ENCODE measurements around the gene RPL27.
"Not testable (repeated sequence)": the region's sequence is repeated elsewhere in the genome, so short reads cannot be mapped to it uniquely, and the experiment has no call there.

RPL27 gene

DNA sequence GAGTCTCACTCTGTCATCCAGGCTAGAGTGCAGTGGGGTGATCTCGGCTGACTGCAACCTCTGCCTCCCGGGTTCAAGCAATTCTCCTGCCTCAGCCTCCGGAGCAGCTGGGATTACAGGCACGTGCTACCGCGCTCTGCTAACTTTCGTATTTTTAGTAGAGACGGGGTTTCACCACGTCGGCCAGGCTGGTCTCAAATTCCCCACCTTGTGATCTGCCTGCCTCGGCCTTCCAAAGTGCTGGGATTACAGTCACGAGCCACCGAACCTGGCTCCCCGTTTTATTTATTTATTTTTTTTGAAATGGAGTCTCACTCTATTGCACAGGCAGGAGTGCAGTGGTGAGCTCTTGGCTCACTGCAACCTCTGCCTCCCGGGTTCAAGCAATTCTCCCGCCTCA is 22.5 kb upstream of the RPL27 start:
- not testable (repeated sequence) for H3K4me3 ChIP-seq (ENCODE audit: low read length); H3K4me1 ChIP-seq (ENCODE audit: control insufficient read depth, insufficient read depth, low read length); H3K9me3 ChIP-seq (ENCODE audit: control insufficient read depth, insufficient read depth, low read length); DNase-seq (ENCODE audit: low read depth, low spot score); H3K27me3 ChIP-seq (ENCODE audit: control insufficient read depth, insufficient read depth, low read length); H3K36me3 ChIP-seq (ENCODE audit: control insufficient read depth, insufficient read depth, low read length); H3K27ac ChIP-seq (ENCODE audit: low read length)
- WGBS (ENCODE audit: insufficient coverage, insufficient read length), result no CpG with 5 or more reads among the region's 16 CpGs

DNA sequence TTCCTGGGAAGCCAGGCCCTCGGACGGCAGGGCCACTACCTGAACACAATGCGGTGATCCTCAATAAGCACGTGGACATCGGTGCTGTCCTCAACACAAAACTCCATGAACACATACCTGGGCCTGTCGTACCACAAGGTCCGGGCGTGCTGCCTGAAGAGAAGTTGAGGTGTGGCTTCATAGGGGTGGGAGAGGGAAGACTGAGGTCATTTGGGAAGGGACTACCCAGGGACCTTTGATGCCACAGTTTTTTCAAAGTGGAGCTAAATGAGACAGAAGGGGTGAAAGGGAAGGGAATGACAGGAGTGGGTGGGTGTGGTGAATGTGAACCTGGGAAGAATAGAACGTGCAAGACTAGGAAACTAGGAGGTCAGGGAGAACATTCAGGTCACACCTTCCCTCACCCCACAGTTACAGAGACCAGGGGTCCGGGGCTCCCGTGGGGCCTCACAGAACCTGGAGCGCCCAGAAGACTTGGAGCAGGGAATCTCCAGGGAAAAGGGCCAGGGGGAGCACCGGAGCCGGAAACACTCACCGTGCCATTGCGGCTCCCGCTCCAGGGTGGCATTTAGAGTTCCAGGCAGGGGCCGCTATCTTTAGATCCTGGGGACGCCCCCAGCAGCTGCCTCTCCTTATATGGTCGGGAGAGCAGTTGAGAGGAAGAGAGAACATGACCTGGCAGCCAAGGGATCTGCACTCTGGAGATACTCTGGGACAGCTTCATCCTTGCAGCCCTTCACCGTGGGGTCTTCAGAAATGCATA is 18.5 kb upstream of the RPL27 start, which contains the start of gene PTGES3L:
Gene PTGES3L, minus strand, starts transcription at position 570 of the 763 bp plus-strand sequence. Its CDS starts 27 bp downstream, at position 543.
- no peak for DNase-seq (ENCODE audit: low read depth, low spot score)
- H3K9me3 ChIP-seq (ENCODE audit: control insufficient read depth, insufficient read depth, low read length), result no peaks in the 10 kb centered on the region
- no CpG with 5 or more reads among the region's 21 CpGs for WGBS (ENCODE audit: insufficient coverage, insufficient read length)
- H3K36me3 ChIP-seq (ENCODE audit: control insufficient read depth, insufficient read depth, low read length), result no peaks in the 10 kb centered on the region
- H3K4me1 ChIP-seq (ENCODE audit: control insufficient read depth, insufficient read depth, low read length), result peaks cover 3% of the 10 kb centered on the region; the same call in 1 of the 2 replicates
- H3K27ac ChIP-seq (ENCODE audit: low read length), result no peak within 1 kb of the TSS
- no peaks in the 10 kb centered on the region for H3K27me3 ChIP-seq (ENCODE audit: control insufficient read depth, insufficient read depth, low read length)
- H3K4me3 ChIP-seq (ENCODE audit: low read length), result peak within 1 kb of the TSS; percentile 96

DNA sequence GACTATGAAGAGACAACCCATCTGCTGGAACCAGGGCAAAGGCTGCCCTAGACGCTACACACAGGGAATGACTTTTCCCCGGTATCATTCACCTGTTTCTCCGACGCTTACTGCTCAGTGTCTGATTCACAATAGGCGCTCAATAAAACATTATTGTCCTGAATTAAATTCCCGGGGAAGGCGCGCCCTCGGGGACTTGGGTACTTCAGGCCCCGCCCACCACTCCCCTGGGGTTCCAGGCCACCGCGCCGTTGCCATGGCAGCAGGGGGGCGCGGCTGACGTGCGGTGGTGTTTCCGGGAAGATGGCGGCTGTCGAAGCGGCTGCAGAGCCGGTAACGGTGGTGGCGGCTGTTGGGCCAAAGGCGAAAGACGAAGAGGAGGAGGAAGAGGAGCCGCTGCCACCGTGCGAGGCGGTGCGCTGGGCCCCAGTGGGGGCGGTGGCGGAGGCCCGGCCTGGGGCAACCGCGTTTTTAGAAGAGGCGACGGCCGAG is 17.9 kb upstream of the RPL27 start, which contains the start of gene RUNDC1:
Gene RUNDC1, plus strand, starts transcription at position 292 of the 492 bp plus-strand sequence. Its CDS starts 12 bp downstream, at position 304.
- WGBS (ENCODE audit: insufficient coverage, insufficient read length), result no CpG with 5 or more reads among the region's 39 CpGs
- H3K27ac ChIP-seq (ENCODE audit: low read length), result no peak within 1 kb of the TSS

DNA sequence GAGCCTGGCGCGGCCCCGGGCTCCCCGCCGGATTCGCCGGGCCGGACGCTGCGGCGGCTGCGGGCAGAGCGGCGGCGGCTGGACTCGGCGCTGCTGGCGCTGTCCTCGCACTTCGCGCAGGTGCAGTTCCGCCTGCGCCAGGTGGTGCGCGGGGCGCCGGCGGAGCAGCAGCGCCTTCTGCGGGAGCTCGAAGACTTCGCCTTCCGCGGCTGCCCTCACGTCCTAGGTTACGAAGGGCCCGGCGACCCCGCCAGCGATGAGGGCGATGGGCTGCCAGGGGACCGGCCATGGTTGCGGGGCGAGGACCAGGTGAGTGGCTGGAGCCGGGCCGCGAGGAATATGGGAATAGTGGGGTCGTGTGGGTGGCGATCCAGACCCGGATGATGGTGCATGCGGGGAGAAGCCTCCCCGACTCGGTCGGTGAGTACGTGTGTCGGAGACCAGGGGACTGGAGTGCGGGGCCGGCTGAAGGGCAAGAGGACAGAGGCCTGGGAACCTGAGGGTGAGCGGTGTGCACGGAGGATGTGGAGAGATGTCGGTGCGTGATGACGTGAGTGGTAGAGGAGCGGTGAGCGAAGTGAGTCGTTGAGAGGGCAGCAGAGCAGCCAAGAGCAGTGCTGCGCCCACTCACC is 17.3 kb upstream of the RPL27 start:
- no peak for DNase-seq (ENCODE audit: low read depth, low spot score)
- Histone ChIP-seq H3K36me3 (ENCODE audit: control insufficient read depth, insufficient read depth, low read length) (peaks cover 2% of the 10 kb centered on the region; the same call in 1 of the 2 replicates), H3K9me3 (ENCODE audit: control insufficient read depth, insufficient read depth, low read length) (no peaks in the 10 kb centered on the region), H3K27ac (ENCODE audit: low read length) (no peak overlapping the region), H3K27me3 (ENCODE audit: control insufficient read depth, insufficient read depth, low read length) (no peaks in the 10 kb centered on the region), H3K4me1 (ENCODE audit: control insufficient read depth, insufficient read depth, low read length) (peaks cover 3% of the 10 kb centered on the region; the same call in 1 of the 2 replicates), H3K4me3 (ENCODE audit: low read length) (peak overlapping the region; percentile 96)
- no CpG with 5 or more reads among the region's 67 CpGs for WGBS (ENCODE audit: insufficient coverage, insufficient read length)

More for the DNA sequence above, 17.9 kb upstream of the RPL27 start, which contains the start of gene RUNDC1:
- Histone ChIP-seq H3K9me3 (ENCODE audit: control insufficient read depth, insufficient read depth, low read length) (no peaks in the 10 kb centered on the region), H3K4me1 (ENCODE audit: control insufficient read depth, insufficient read depth, low read length) (peaks cover 3% of the 10 kb centered on the region; the same call in 1 of the 2 replicates), H3K4me3 (ENCODE audit: low read length) (peak within 1 kb of the TSS; percentile 96), H3K36me3 (ENCODE audit: control insufficient read depth, insufficient read depth, low read length) (peaks cover 2% of the 10 kb centered on the region; the same call in 1 of the 2 replicates), H3K27me3 (ENCODE audit: control insufficient read depth, insufficient read depth, low read length) (no peaks in the 10 kb centered on the region)
- no peak for DNase-seq (ENCODE audit: low read depth, low spot score)

DNA sequence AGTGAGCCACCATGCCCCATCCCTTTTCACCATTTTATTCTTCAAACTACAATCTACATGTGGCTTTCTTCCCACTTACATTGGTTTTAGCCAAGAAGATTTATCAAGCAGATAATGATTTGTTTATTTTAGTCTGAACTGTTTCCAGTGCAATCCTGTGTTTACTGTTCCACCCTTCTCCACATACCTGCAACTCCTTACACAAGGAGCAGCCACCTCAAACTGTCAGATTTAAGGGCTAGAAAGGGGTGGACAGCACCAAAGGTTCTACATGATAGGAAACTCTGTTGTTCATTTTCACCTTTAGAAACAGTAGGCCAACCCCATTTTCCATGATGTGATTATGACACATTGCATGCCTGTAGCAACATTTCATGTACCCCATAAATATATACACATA is 16.0 kb upstream of the RPL27 start:
- Histone ChIP-seq H3K4me1 (ENCODE audit: control insufficient read depth, insufficient read depth, low read length) (peaks cover 3% of the 10 kb centered on the region; the same call in 1 of the 2 replicates), H3K4me3 (ENCODE audit: low read length) (no peak overlapping the region)

DNA sequence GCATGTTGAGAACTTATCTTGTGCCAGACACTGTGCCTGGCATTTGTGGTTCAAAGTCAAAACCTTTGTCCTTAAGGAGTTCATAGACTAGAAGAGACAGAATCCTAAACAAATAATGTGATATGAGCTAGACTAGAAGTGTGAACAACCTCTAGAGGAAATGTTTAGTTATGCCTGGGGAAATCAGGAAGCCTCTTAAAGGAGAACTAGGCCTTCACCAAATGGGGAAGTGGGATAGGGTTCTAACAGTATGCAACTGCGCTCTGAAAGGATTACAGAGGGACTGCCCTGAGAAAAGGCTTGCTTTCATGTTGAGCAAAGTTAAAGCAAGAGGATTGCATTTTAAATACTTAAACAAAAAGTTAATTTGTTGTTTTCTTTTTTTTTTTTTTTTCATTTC is 13.0 kb upstream of the RPL27 start:
- no CpG with 5 or more reads among the region's 1 CpG for WGBS (ENCODE audit: insufficient coverage, insufficient read length)
- Histone ChIP-seq H3K4me1 (ENCODE audit: control insufficient read depth, insufficient read depth, low read length) (no peaks in the 10 kb centered on the region), H3K36me3 (ENCODE audit: control insufficient read depth, insufficient read depth, low read length) (peaks cover 15% of the 10 kb centered on the region; the same call in 1 of the 2 replicates)

More for the DNA sequence above, 16.0 kb upstream of the RPL27 start:
- no peaks in the 10 kb centered on the region for H3K27me3 ChIP-seq (ENCODE audit: control insufficient read depth, insufficient read depth, low read length)
- no peaks in the 10 kb centered on the region for H3K9me3 ChIP-seq (ENCODE audit: control insufficient read depth, insufficient read depth, low read length)
- peaks cover 5% of the 10 kb centered on the region; the same call in 1 of the 2 replicates for H3K36me3 ChIP-seq (ENCODE audit: control insufficient read depth, insufficient read depth, low read length)
- DNase-seq (ENCODE audit: low read depth, low spot score), result no peak
- H3K27ac ChIP-seq (ENCODE audit: low read length), result no peak overlapping the region

DNA sequence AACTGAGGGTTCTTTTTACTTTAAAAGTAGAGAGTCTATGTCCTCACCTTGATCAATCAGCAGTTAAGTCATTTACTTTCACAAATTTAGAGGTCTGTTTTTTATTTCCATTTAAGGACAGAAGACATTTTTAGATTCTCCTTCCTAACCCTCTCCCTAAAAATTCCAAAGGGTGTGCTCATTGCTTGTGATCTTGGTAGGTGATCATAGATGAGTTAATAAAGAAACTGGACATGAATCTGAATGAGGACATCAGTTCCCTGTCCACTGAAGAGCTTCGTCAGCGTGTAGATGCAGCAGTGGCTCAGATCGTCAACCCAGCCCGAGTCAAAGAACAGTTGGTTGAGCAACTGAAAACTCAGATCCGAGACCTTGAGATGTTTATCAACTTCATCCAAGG is 9.1 kb upstream of the RPL27 start:
- Histone ChIP-seq H3K4me1 (ENCODE audit: control insufficient read depth, insufficient read depth, low read length) (no peaks in the 10 kb centered on the region), H3K27me3 (ENCODE audit: control insufficient read depth, insufficient read depth, low read length) (no peaks in the 10 kb centered on the region), H3K36me3 (ENCODE audit: control insufficient read depth, insufficient read depth, low read length) (peaks cover 31% of the 10 kb centered on the region), H3K9me3 (ENCODE audit: control insufficient read depth, insufficient read depth, low read length) (no peaks in the 10 kb centered on the region), H3K4me3 (ENCODE audit: low read length) (no peak overlapping the region), H3K27ac (ENCODE audit: low read length) (no peak overlapping the region)
- no CpG with 5 or more reads among the region's 5 CpGs for WGBS (ENCODE audit: insufficient coverage, insufficient read length)
- no peak for DNase-seq (ENCODE audit: low read depth, low spot score)

More for the DNA sequence above, 13.0 kb upstream of the RPL27 start:
- no peak for DNase-seq (ENCODE audit: low read depth, low spot score)
- H3K27ac ChIP-seq (ENCODE audit: low read length), result no peak overlapping the region
- no peaks in the 10 kb centered on the region for H3K9me3 ChIP-seq (ENCODE audit: control insufficient read depth, insufficient read depth, low read length)
- no peaks in the 10 kb centered on the region for H3K27me3 ChIP-seq (ENCODE audit: control insufficient read depth, insufficient read depth, low read length)
- no peak overlapping the region for H3K4me3 ChIP-seq (ENCODE audit: low read length)

DNA sequence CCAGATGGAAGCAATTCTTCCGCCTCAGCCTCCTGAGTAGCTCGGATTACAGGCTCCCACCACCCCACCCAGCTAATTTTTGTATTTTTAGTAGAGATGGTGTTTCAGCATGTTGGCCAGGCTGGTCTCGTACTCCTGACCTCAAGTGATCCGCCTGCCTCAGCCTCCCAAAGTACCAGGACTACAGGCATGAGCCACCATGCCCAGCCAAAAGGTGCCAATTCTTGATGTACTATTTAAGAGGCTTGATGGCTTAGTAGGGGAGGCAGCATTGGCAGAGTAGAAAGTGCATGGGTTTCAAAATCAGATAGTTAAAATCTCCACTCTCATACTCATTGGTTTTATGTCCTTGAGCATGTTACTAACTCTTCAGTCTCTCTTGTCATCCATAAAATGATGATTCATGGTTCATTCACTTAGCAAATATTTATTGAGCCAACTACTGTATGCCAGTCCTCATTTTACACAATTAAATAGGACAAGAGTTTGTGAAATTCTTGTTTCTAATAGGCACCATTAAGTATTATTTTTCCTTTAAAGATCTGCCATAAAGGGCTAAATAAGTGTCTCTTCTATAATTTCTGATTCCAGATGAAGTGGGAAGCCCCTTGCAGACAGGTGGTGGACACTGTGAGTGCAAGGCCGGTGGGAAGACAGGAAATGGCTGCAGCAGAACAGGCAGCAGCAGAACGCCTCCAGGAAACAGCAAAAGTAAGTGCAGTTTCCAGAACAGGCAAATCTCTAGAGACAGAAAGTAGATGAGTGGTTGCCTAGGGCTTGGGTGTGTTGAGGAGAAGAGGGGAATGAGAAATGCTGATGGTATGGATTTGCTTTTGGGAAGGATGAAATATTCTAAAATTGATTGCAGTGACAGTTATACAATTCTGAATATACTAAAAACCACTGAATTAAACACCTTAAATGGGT is 8.2 kb upstream of the RPL27 start:
- Histone ChIP-seq H3K9me3 (ENCODE audit: control insufficient read depth, insufficient read depth, low read length) (no peaks in the 10 kb centered on the region), H3K36me3 (ENCODE audit: control insufficient read depth, insufficient read depth, low read length) (peaks cover 30% of the 10 kb centered on the region), H3K4me1 (ENCODE audit: control insufficient read depth, insufficient read depth, low read length) (no peaks in the 10 kb centered on the region), H3K27ac (ENCODE audit: low read length) (no peak overlapping the region), H3K27me3 (ENCODE audit: control insufficient read depth, insufficient read depth, low read length) (no peaks in the 10 kb centered on the region), H3K4me3 (ENCODE audit: low read length) (no peak overlapping the region)
- DNase-seq (ENCODE audit: low read depth, low spot score), result no peak
- WGBS (ENCODE audit: insufficient coverage, insufficient read length), result no CpG with 5 or more reads among the region's 6 CpGs

DNA sequence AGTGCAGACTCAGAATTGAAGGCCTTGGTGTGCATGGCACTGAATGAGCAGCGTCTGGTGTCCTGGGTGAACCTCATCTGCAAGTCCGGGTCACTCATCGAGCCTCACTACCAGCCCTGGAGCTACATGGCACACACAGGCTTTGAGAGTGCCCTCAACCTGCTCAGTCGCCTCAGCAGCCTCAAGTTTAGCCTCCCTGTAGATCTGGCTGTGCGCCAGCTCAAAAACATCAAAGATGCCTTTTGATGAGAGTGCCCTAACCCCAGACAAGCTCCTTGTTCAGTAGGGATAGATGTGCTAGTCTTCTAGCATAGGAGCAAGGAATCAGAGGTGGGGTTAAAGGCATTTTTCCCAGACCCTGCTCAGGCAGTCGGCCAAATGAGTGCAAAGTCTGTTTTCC is 6.7 kb upstream of the RPL27 start:
- no peak overlapping the region for H3K27ac ChIP-seq (ENCODE audit: low read length)
- H3K9me3 ChIP-seq (ENCODE audit: control insufficient read depth, insufficient read depth, low read length), result no peaks in the 10 kb centered on the region
- no CpG with 5 or more reads among the region's 6 CpGs for WGBS (ENCODE audit: insufficient coverage, insufficient read length)
- H3K4me3 ChIP-seq (ENCODE audit: low read length), result no peak overlapping the region
- peaks cover 29% of the 10 kb centered on the region for H3K36me3 ChIP-seq (ENCODE audit: control insufficient read depth, insufficient read depth, low read length)
- H3K27me3 ChIP-seq (ENCODE audit: control insufficient read depth, insufficient read depth, low read length), result no peaks in the 10 kb centered on the region
- no peaks in the 10 kb centered on the region for H3K4me1 ChIP-seq (ENCODE audit: control insufficient read depth, insufficient read depth, low read length)
- no peak for DNase-seq (ENCODE audit: low read depth, low spot score)

DNA sequence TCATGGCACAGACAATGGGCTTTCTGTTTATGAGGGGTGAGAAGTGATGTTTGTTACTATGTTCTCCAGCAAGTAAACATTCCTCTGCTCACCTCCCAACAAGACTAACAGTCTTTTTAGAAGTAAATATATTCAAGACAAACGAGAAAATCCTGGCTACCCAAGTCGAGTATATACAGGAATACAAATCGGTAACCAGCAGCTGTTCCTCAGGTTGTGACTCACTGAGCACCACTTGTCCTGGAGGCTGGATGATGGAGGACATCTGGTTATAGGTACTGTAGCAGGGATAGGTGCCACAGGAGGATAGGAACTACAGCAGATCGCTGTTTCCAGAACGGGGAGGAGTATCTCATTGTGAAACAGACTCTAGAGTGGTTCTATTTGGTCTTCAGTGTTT is 5.3 kb upstream of the RPL27 start:
- Histone ChIP-seq H3K36me3 (ENCODE audit: control insufficient read depth, insufficient read depth, low read length) (peaks cover 26% of the 10 kb centered on the region), H3K27me3 (ENCODE audit: control insufficient read depth, insufficient read depth, low read length) (no peaks in the 10 kb centered on the region)
- no CpG with 5 or more reads among the region's 5 CpGs for WGBS (ENCODE audit: insufficient coverage, insufficient read length)

More for the DNA sequence above, 5.3 kb upstream of the RPL27 start:
- Histone ChIP-seq H3K9me3 (ENCODE audit: control insufficient read depth, insufficient read depth, low read length) (no peaks in the 10 kb centered on the region), H3K4me3 (ENCODE audit: low read length) (no peak overlapping the region), H3K4me1 (ENCODE audit: control insufficient read depth, insufficient read depth, low read length) (no peaks in the 10 kb centered on the region), H3K27ac (ENCODE audit: low read length) (no peak overlapping the region)
- no peak for DNase-seq (ENCODE audit: low read depth, low spot score)
